ENCODE results near the gene PCNX2.

DNA sequence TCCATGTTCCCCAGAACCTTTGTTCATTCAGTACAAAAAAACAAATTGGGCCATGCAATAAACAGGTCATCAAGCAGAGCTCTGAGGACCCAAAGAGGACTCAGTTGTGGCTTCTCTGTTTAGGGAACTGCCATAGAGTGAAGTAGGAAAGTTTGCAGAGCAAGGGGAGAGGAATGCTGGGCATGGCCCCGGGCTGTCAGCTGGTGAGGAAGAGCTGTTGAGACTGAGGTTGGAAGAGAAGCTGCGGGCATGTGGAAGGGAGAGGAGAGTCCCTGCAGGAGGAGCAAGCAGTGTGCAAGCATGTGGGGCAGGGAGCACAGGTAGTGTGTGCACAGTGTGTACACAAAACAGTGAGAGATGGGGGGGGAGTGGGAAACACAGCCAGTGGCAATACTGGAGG, 273.3 kb downstream of the PCNX2 start:
- TF ChIP-seq, protein P1, sequence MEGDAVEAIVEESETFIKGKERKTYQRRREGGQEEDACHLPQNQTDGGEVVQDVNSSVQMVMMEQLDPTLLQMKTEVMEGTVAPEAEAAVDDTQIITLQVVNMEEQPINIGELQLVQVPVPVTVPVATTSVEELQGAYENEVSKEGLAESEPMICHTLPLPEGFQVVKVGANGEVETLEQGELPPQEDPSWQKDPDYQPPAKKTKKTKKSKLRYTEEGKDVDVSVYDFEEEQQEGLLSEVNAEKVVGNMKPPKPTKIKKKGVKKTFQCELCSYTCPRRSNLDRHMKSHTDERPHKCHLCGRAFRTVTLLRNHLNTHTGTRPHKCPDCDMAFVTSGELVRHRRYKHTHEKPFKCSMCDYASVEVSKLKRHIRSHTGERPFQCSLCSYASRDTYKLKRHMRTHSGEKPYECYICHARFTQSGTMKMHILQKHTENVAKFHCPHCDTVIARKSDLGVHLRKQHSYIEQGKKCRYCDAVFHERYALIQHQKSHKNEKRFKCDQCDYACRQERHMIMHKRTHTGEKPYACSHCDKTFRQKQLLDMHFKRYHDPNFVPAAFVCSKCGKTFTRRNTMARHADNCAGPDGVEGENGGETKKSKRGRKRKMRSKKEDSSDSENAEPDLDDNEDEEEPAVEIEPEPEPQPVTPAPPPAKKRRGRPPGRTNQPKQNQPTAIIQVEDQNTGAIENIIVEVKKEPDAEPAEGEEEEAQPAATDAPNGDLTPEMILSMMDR (IDR thresholded peaks at IDR 0.05; ENCODE audit: low read length): no peak
- TF ChIP-seq EZH2 (optimal IDR thresholded peaks at IDR 0.05; ENCODE audit: low read depth, low read length): no peak
